ENCODE data around the gene RFPL1. TPM values are rescaled to one million over a fixed set of nuclear protein-coding genes. Genes with fewer than 3 reads are reported as not detected.

Gene RFPL1
- not detected in 2 replicates for total RNA-seq

GRCh38 chr22:29438283-29438682 lies at the start of gene RFPL1:
TSS of gene RFPL1 (plus strand) at chr22:29438583.

GRCh38 chr22:29479417-29480261 lies 41.3 kb downstream of the RFPL1 start, which contains the start of gene NEFH:
TSS of gene NEFH (plus strand) at chr22:29480218. CDS start at chr22:29480263, 45 bp downstream.

Other genes starting within 250 kb of the RFPL1 start
- gene EMID1, start 232.7 kb upstream of the RFPL1 start, total RNA-seq = under 0.01 and 0.21 TPM in 2 replicates
- 22.2 and 24.1 TPM in 2 replicates for gene RHBDD3, start 170.6 kb upstream of the RFPL1 start, total RNA-seq
- 91.9 and 110 TPM in 2 replicates for gene EWSR1, start 170.3 kb upstream of the RFPL1 start, total RNA-seq
- gene GAS2L1, start 131.9 kb upstream of the RFPL1 start, total RNA-seq = 6.2 and 19.4 TPM in 2 replicates
- gene RASL10A, start 122.9 kb upstream of the RFPL1 start, total RNA-seq = 0.21 TPM in 1 of 2 replicates, not detected in the other
- 43.4 and 90.3 TPM in 2 replicates for gene AP1B1, start 50.0 kb upstream of the RFPL1 start, total RNA-seq
- gene NEFH, start 41.6 kb downstream of the RFPL1 start, total RNA-seq = 0.28 and 0.34 TPM in 2 replicates
- 47.2 and 50.4 TPM in 2 replicates for gene THOC5, start 115.2 kb downstream of the RFPL1 start, total RNA-seq
- gene NIPSNAP1, start 142.5 kb downstream of the RFPL1 start, total RNA-seq = 28.0 and 38.5 TPM in 2 replicates
- 31.1 and 65.9 TPM in 2 replicates for gene NF2, start 165.1 kb downstream of the RFPL1 start, total RNA-seq

Measured in nasal cavity respiratory epithelium epithelial cell of viscerocranial mucosa (primary cell).